ENCODE results near the gene ATRIP.
"Not testable (repeated sequence)": the region's sequence is repeated elsewhere in the genome, so short reads cannot be mapped to it uniquely, and the experiment has no call there.

The ATRIP gene

DNA sequence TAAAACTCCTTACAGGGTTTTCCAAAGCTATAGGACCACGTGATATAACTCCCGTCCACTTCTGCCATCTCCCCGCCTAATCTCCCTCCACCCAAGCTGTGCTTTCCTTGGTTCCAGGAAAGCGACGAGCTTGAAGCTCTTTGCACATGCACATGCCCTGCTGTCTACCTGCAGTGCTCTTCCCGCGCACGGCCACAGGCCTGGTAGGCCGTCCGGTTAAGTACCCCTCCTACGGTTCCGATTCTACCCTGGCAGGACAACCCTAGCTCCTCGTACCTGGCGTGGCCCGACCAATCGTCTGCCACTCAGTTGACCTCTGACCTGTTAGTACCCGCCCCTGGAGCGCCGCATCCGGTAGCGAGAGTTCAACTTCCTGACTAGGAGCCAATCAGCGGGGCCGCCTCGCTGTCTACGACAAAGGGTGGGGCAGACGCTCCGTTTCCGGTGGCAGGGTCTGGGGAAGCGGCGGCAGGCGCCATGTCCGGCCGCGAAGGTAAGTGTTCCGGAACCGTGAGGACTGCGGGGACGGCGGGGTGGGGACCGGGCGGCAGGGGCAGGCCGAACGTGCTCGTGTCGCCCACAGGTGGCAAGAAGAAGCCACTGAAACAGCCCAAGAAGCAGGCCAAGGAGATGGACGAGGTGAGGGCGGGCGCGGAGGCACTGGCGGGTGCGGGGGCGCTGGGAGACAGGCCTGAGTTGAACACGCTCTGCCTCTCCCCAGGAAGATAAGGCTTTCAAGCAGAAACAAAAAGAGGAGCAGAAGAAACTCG is 6.5 kb upstream of the ATRIP start, which contains the start of the genes CCDC51 and TMA7:
Gene CCDC51, minus strand, starts transcription at position 300 of the 770 bp plus-strand sequence. CDS start 4,991 bp downstream, outside the sequence.
Gene TMA7, plus strand, starts transcription at position 438 of the 770 bp plus-strand sequence. Its CDS starts 40 bp downstream, at position 478.
- DNase-seq: peak; percentile 94

GRCh38 chr3:48440590-48440958 is 6.0 kb upstream of the ATRIP start:
- DNase-seq: no peak

DNA sequence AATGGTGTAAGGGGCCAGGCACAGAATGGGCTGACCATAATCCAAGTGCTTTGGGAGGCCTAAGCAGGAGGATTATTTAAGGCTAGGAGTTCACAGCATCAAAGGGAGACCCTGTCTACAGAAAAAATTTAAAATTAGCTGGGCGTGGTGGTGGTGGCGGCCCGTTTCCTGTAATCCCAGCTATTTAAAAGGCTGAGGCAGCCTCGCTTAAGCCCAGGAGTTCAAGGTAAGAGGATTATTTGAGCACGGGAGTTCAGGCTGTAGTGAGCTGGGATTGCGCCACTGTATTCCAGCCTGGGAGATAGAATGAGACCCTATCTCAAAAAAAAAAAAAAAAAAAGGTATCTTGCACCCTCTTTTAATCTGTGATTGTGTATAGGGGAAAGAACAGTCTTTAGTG is 4.6 kb upstream of the ATRIP start:
- no peak for DNase-seq

DNA sequence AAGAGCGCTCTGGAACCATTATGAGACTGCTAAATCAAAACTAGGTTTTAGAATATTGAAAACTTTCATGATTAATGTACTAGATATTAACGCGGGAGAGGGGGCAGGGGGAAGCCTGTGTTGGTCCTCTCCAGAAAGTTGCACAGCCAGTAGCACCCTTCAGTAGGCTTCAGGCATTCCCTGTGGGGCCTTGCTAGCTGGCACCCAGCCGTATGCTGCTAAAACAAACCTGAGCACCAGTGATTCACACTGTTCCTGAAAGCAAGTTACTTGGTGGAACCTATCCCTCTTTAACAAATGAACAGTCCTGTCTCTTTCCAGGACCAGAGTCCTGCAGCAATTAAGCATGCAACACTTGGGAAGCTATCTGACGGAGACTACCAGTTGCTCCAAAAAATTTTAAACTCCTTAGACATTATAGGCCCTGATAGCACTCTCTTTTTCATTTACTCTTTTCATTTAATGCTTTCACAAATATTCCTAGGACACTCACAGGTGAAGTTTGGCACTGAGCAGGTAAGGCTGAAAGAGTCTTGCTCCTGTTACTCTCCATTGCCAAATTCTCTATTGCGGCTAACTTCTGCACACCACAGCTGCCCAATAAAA is 1.2 kb upstream of the ATRIP start:
- no peak for DNase-seq

- no peak for DNase-seq
Observed at GRCh38 chr3:48446043-48446424, 503 bp upstream of the ATRIP start.

GRCh38 chr3:48451270-48451669 is 4.7 kb downstream of the ATRIP start:
- no peak for DNase-seq

DNA sequence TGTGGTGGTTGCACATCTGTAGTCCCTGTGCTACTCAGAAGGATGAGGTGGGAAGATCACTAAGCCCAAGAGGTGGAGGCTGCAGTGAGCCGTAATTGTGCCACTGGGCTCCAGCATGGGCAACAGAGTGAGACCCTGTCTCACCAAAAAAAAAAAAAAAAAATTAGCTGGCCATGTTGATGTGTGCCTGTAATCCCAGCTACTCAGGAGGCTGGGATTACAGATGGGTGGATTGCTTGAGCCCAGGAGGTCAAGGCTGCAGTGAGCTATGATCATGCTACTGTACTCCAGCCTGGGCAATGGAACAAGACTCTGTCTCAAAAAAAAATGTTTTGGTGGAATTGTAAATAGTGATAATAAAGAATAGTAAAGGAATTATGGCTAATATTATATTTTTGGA is 9.9 kb downstream of the ATRIP start:
- no peak for DNase-seq

DNA sequence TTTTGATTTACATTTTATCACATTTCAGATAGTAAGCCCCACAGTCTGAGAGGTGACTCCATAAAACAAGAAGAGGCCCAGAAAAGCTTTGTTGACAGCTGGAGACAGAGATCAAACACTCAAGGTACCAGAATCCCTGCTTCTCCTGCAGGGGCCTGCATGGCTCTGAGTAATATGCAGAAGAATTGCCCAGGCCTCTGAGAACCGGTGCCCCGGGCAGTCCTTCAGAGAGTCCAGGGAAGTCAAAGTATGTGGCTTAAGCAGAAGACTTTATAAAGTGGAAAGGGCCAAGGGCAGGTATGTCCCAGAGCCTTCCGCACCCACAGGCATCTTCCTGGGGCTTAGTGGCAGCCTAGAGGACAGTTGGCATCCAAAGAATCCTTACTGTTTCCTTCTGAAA is 12.8 kb downstream of the ATRIP start:
- no peak for DNase-seq

GRCh38 chr3:48459773-48460516 is 13.4 kb downstream of the ATRIP start:
- DNase-seq: no peak

- DNase-seq: no peak
Observed at GRCh38 chr3:48460517-48460902, 14.0 kb downstream of the ATRIP start.

DNA sequence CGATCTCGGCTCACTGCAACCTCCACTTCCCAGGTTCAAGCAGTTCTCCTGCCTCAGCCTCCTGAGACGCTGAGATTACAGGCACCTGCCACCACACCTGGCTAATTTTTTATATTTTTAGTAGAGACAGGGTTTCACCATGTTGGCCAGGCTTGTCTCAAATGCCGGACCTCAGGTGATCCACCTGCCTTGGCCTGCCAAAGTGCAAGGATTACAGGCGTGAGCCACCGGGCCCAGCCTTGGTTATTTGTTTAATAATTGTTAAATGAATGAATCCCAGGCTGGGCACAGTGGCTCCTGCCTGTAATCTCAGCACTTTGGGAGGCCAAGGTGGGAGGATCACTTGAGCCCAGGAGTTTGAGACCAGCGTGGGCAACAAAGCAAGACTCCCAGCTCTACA is 15.2 kb downstream of the ATRIP start:
- not testable (repeated sequence) for DNase-seq

DNA sequence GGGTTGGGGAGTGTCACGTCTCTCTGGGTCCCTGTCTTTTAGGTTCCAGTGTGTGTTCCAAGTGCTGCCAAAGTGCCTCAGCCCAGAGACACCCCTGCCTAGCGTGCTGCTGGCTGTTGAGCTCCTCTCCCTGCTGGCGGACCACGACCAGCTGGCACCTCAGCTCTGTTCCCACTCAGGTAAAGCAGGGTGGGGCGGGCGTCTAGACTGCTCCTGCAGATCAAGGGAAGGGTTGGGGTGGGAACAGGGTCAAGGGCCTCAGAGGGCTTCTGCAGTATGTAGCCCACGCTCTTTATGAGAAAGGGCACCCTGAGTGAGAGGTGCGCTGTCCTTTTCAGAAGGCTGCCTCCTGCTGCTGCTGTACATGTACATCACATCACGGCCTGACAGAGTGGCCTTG is 17.2 kb downstream of the ATRIP start:
- no peak for DNase-seq

GRCh38 chr3:48464713-48465221 is 18.2 kb downstream of the ATRIP start:
- DNase-seq: no peak

DNA sequence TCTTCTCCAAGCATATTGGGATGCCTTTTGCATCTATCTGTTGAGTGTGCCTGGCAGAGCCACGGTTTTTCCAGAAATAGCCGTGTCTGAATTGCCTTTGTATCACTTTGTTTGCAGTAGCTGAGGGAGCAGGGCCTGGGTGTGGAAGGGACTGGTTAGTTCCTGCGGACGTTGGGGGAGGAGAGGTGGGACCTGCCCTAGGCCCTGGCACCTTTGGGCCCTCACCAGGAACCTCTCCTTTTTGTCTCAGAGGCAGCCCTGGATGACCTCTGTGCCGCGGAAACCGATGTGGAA is 18.6 kb downstream of the ATRIP start:
- DNase-seq: no peak

GRCh38 chr3:48465531-48466378 is 19.2 kb downstream of the ATRIP start:
- peak; percentile 99 for DNase-seq

- DNase-seq: no peak
Observed at GRCh38 chr3:48466386-48467109, 20.0 kb downstream of the ATRIP start.

GRCh38 chr3:48467110-48467454 is 20.5 kb downstream of the ATRIP start:
- no peak for DNase-seq

- no peak for DNase-seq
Observed at GRCh38 chr3:48467473-48468267, 21.1 kb downstream of the ATRIP start.

- DNase-seq: no peak
Observed at GRCh38 chr3:48468329-48468731, 21.8 kb downstream of the ATRIP start.

DNA sequence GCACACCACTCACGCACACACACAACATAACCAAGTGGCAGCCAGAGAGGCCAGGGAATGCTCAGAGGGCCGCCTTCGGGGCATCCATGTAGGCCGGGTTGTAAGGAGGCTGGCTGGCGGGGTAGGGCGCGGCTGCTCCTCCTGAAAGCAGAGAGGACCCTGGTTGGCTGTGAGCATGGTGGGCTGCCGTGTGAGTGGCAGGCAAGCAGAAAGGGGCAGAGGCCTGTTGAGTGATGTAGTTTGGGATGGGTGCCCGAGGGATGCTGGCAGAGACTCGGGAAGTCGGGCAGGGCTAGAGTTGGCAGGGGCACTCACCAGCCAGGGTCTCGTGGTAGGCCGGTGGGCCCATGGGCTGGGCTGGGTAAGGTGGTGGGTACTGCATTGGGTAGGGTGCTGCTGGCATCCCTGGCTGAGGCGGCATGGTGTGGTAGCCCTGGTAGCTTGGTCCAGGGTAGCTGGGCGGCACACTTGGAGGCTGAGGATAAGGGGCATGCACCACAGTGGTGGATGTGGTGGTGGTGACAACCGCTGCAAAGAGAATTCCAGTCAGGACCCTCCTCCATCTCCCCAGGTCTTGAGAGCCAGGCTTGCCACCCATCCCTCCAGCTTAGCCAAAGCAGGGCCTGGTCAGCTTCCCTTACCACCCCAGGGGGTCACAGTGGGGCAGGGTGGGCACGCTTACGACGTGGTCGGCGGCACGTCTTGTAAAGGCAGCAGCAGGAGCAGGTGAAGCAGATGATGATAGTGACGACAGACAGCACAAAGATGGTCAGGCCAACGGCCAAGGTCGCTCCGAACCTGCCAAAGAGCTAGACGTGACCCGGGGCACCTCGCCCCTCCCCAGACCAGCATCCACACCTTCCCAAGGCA is 22.7 kb downstream of the ATRIP start:
- no peak for DNase-seq
